Stimulated activated memory B cell treated with anti-CD40 and anti-IgM and Interleukin-4, amounts not matched to agents 10 μg/mL and 1 μg/mL and 100 μg/mL, for 72 hours (primary cell): Measurements from ENCODE around the gene KMT2D.

Source experiments
- ATAC-seq: fragments of 150-1000 bp; cut with Tn5 transposase; 2 replicates; pipeline ENCODE4 v1.10.0; 2021
- H3K27ac Mint-ChIP-seq: one replicate; pipeline ENCODE4 v1.8.0; 2022; ENCODE audit warnings: mild to moderate bottlenecking, mixed read lengths
- H3K27me3 Mint-ChIP-seq: one replicate; pipeline ENCODE4 v1.8.0; 2022; ENCODE audit warnings: mixed read lengths
- H3K36me3 Mint-ChIP-seq: one replicate; pipeline ENCODE4 v1.8.0; 2022; ENCODE audit warnings: mixed read lengths
- H3K4me1 Mint-ChIP-seq: one replicate; pipeline ENCODE4 v1.8.0; 2022; ENCODE audit warnings: mixed read lengths
- H3K4me3 Mint-ChIP-seq: one replicate; pipeline ENCODE4 v1.8.0; 2022; ENCODE audit warnings: mild to moderate bottlenecking, moderate library complexity, mixed read lengths
- H3K9me3 Mint-ChIP-seq: one replicate; pipeline ENCODE4 v1.8.0; 2022; ENCODE audit warnings: mixed read lengths

KMT2D gene

DNA sequence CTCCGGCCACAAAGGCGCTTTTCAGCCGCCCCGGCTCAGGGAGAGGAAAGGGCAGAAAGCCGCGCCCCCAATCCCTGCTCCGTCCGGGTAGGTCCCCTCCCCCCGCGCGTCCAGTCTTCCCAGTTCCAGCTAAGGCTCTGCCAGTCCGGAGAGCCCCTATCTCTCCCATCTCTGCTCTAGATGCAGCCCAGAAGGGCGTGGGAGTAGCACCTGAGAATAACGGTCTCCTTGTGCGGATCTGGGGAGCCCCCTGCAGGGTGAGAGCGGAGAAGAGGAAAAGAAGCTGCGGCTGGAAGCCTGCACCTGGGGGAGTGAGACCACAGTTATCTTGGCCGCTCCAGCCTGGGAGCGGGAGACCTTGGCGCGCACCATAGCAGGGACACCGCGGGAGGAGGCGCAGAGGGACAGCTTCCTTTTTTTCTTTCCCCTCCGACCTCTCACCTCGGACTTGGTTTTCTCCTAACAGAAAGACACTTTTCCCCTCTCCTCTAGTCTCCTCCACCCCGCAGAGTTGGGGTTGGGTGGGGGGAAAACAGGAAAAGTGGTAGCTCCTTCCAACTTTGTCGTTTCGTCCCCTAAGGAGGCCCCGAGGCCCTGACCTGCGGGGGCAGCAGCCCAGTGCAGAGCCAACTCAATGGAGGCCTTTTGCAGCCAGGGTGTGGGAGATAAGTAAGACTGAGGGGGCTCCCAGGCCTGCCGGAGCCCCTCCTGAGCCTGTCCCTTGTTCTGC lies 31.7 kb upstream of the KMT2D start:
- Mint-ChIP-seq H3K9me3 (no peaks in the 10 kb centered on the region), H3K27me3 (peaks cover 76% of the 10 kb centered on the region), H3K36me3 (peaks cover 21% of the 10 kb centered on the region), H3K27ac (no peak overlapping the region), H3K4me3 (peak overlapping the region; percentile 35), H3K4me1 (peaks cover 63% of the 10 kb centered on the region)
- ATAC-seq, result peak; percentile 28

- Mint-ChIP-seq H3K27ac (no peak overlapping the region), H3K4me3 (peak overlapping the region; percentile 35), H3K27me3 (peaks cover 76% of the 10 kb centered on the region), H3K36me3 (peaks cover 18% of the 10 kb centered on the region), H3K9me3 (no peaks in the 10 kb centered on the region), H3K4me1 (peaks cover 63% of the 10 kb centered on the region)
- no peak for ATAC-seq
Observed at GRCh38 chr12:49091836-49092085, 31.2 kb upstream of the KMT2D start.

- H3K27ac Mint-ChIP-seq, result peak overlapping the region; percentile 28
- H3K27me3 Mint-ChIP-seq, result peaks cover 76% of the 10 kb centered on the region
- H3K36me3 Mint-ChIP-seq, result peaks cover 13% of the 10 kb centered on the region
- peak overlapping the region; percentile 17 for H3K4me3 Mint-ChIP-seq
- no peaks in the 10 kb centered on the region for H3K9me3 Mint-ChIP-seq
- peaks cover 63% of the 10 kb centered on the region for H3K4me1 Mint-ChIP-seq
- no peak for ATAC-seq
Observed at GRCh38 chr12:49091056-49091835, 30.7 kb upstream of the KMT2D start.

- Mint-ChIP-seq H3K9me3 (no peaks in the 10 kb centered on the region), H3K27me3 (peaks cover 70% of the 10 kb centered on the region), H3K36me3 (peaks cover 1% of the 10 kb centered on the region), H3K27ac (peak overlapping the region; percentile 28), H3K4me1 (peaks cover 60% of the 10 kb centered on the region), H3K4me3 (peak overlapping the region; percentile 62)
- no peak for ATAC-seq
Observed at GRCh38 chr12:49089821-49090773, 29.5 kb upstream of the KMT2D start.

DNA sequence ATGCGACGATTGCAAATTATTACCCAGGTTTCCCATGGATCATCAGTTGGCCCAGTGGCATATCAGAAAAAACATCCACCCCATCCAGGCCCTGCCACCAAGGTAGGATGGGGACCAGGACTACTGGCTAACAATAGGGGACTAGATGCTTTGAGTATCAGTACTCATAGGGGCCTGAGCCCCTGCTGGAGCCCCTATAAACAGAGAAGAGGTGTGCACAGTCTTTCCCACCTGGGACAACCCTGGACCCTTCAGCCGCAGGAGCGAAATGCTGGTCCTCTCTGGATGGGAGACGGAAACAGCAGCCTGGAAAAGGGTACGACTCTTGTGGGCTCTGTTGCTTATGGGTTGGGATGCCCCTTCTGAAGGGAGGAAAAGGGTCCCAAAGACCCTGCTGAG lies 28.3 kb upstream of the KMT2D start:
- H3K4me3 Mint-ChIP-seq, result no peak overlapping the region

DNA sequence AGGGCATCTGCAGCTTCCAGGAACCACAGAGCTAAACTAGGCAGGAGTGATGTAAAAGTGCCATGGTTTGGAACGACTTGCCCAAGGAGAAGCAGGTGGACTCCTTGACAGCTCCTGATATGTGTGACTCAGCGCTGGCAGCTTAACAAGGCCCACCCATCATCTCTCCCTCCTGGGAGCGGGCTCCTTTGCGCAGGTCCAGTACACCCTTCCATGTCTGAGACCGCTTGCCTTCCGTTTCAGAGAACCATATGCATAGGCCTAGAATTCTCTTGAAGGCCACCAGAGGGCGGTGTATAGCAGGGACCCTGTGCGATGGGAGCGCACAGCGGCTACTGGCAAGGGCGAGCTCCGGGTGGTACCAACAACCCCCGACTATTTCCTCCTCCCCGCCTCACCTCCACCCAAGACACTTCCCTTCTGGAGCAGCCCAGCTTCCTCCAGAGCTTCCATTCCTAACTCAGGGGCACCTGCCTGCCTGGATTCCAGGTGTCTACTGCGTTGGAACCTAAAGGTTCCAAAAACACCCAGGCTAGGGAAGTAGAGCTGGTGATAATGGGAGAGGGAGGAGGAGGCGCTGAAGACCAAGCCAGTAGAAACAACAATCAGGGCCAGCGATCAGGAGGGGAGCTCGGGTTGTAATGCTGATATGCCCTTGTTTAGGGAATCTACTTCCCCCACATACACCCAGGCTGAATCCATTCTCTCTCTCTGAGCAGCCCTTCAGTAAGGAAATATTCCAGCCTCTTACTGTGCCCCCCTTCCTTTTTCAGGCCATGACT lies 27.7 kb upstream of the KMT2D start:
- peaks cover 43% of the 10 kb centered on the region for H3K4me1 Mint-ChIP-seq
- no peaks in the 10 kb centered on the region for H3K9me3 Mint-ChIP-seq
- no peak overlapping the region for H3K4me3 Mint-ChIP-seq
- peak; percentile 94 for ATAC-seq
- peaks cover 53% of the 10 kb centered on the region for H3K27me3 Mint-ChIP-seq
- no peaks in the 10 kb centered on the region for H3K36me3 Mint-ChIP-seq
- H3K27ac Mint-ChIP-seq, result no peak overlapping the region

More for the DNA sequence above, 28.3 kb upstream of the KMT2D start:
- Mint-ChIP-seq H3K9me3 (no peaks in the 10 kb centered on the region), H3K27me3 (peaks cover 59% of the 10 kb centered on the region), H3K36me3 (no peaks in the 10 kb centered on the region), H3K4me1 (peaks cover 48% of the 10 kb centered on the region), H3K27ac (no peak overlapping the region)
- ATAC-seq, result no peak

DNA sequence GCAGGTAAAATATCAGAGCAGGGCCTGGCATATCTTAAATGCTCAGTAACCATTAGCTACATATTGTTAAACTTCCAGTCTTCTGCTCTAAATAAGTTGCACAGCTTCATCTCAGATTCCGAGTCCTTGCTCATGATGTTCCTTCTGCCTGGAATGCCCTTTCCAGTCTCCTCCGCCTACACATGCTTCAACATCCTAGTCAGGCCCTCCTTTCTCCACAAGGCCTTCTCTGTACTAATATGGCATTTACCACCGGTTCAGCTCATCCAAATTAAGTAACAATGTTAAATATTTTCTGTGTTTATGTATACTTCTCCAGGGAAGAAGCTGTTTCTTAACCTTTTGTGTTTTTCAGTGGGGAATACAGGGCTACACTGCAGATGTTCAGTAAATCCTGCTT lies 25.5 kb upstream of the KMT2D start:
- Mint-ChIP-seq H3K36me3 (no peaks in the 10 kb centered on the region), H3K27me3 (peaks cover 40% of the 10 kb centered on the region), H3K9me3 (no peaks in the 10 kb centered on the region), H3K4me3 (no peak overlapping the region), H3K4me1 (peaks cover 27% of the 10 kb centered on the region), H3K27ac (no peak overlapping the region)
- no peak for ATAC-seq

- peaks cover 23% of the 10 kb centered on the region for H3K27me3 Mint-ChIP-seq
- no peak for ATAC-seq
- no peaks in the 10 kb centered on the region for H3K36me3 Mint-ChIP-seq
- peaks cover 10% of the 10 kb centered on the region for H3K4me1 Mint-ChIP-seq
- H3K27ac Mint-ChIP-seq, result no peak overlapping the region
- no peaks in the 10 kb centered on the region for H3K9me3 Mint-ChIP-seq
- H3K4me3 Mint-ChIP-seq, result no peak overlapping the region
Observed at GRCh38 chr12:49084438-49084837, 23.8 kb upstream of the KMT2D start.

DNA sequence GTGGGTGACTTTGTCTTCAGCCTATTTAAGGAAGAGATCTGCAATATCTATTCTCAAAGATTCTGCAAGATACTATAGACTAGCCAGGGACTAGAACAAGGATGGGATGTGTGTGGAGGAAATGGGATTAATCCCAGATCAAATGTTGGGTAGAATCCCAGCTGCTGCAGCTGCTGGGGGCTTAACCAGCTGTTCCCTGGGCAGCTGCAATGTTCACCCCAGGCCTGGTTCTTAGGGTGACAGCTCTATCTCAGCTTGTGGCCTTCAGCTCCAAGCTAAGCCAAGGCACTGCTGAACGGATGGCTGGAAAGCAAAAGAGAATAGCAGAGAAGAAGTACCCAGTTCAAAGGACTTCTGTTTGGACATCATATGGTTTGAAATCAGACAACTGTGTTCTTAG lies 19.2 kb upstream of the KMT2D start:
- Mint-ChIP-seq H3K9me3 (no peaks in the 10 kb centered on the region), H3K4me3 (no peak overlapping the region), H3K4me1 (no peaks in the 10 kb centered on the region), H3K36me3 (no peaks in the 10 kb centered on the region), H3K27ac (no peak overlapping the region), H3K27me3 (peaks cover 9% of the 10 kb centered on the region)
- ATAC-seq, result no peak

DNA sequence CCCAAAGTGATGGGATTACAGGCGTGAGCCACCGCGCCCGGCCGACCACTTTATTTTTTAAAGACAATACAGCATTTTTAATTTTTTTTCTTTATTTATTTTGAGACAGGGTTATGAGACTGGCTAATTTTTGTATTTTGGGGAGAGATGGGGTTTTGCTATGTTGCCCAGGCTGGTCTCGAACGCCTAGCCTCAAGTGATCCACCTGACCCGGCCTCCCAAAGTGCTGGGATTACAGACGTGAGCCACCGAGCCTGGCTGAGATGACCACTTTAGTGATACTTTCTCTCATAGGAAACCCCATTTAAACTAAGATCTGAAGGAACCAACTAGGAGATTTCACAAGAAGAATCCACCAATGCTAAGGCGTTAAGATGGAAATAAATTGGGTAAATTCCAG lies 10.4 kb upstream of the KMT2D start:
- Mint-ChIP-seq H3K4me3 (no peak overlapping the region), H3K9me3 (no peaks in the 10 kb centered on the region), H3K27me3 (no peaks in the 10 kb centered on the region), H3K36me3 (no peaks in the 10 kb centered on the region), H3K4me1 (peaks cover 18% of the 10 kb centered on the region), H3K27ac (peak overlapping the region; percentile 84)
- ATAC-seq, result no peak

- peak within 1 kb of the TSS; percentile 84 for H3K27ac Mint-ChIP-seq
- ATAC-seq, result peak; percentile 100
- H3K9me3 Mint-ChIP-seq, result no peaks in the 10 kb centered on the region
- peak within 1 kb of the TSS; percentile 94 for H3K4me3 Mint-ChIP-seq
- H3K27me3 Mint-ChIP-seq, result no peaks in the 10 kb centered on the region
- H3K4me1 Mint-ChIP-seq, result peaks cover 18% of the 10 kb centered on the region
- H3K36me3 Mint-ChIP-seq, result no peaks in the 10 kb centered on the region
Observed at GRCh38 chr12:49069507-49070346, 9.1 kb upstream of the KMT2D start, which contains the start of gene RHEBL1. TSS of gene RHEBL1 (minus strand) at chr12:49069979. CDS start at chr12:49069785, 194 bp downstream.

- H3K27me3 Mint-ChIP-seq, result no peaks in the 10 kb centered on the region
- H3K27ac Mint-ChIP-seq, result peak overlapping the region; percentile 84
- H3K4me3 Mint-ChIP-seq, result peak overlapping the region; percentile 94
- peaks cover 21% of the 10 kb centered on the region for H3K4me1 Mint-ChIP-seq
- H3K36me3 Mint-ChIP-seq, result no peaks in the 10 kb centered on the region
- no peak for ATAC-seq
- H3K9me3 Mint-ChIP-seq, result no peaks in the 10 kb centered on the region
Observed at GRCh38 chr12:49068879-49069506, 8.4 kb upstream of the KMT2D start.

GRCh38 chr12:49066120-49066519 lies 5.5 kb upstream of the KMT2D start:
- H3K36me3 Mint-ChIP-seq, result no peaks in the 10 kb centered on the region
- H3K27ac Mint-ChIP-seq, result no peak overlapping the region
- H3K9me3 Mint-ChIP-seq, result no peaks in the 10 kb centered on the region
- no peak overlapping the region for H3K4me3 Mint-ChIP-seq
- peaks cover 29% of the 10 kb centered on the region for H3K4me1 Mint-ChIP-seq
- no peak for ATAC-seq
- H3K27me3 Mint-ChIP-seq, result no peaks in the 10 kb centered on the region
